SH-SY5Y (cell line): ENCODE measurements around the gene COLQ.

Experiments
- GATA2 ChIP-seq: IDR thresholded peaks from 2 replicates; pipeline ENCODE4 v1.6.1; 2011; ENCODE audit warnings: mild to moderate bottlenecking, low read depth, low read length
- GATA3 ChIP-seq: IDR thresholded peaks from 2 replicates; pipeline ENCODE4 v1.6.1; 2011; ENCODE audit warnings: low read depth, mild to moderate bottlenecking, low read length, moderate library complexity

GRCh38 chr3:15525790-15526189 lies 4.3 kb upstream of the COLQ start:
- no peak for TF ChIP-seq GATA2
- TF ChIP-seq GATA3: no peak
